Stomach (tissue), 4 donors: Measurements from ENCODE around the gene PSMD7.

ENCODE experiments used
- EP300 ChIP-seq: sonication (generic); formaldehyde crosslinking; IDR thresholded peaks from one replicate; pipeline ENCODE4 v1.6.1; 2017; ENCODE audit warnings: antibody characterized with exemption
- POLR2A ChIP-seq, 4 donors: fragments of 450-650 bp; IDR thresholded peaks; one replicate each; pipeline ENCODE4 v1.6.1; 2016; ENCODE audit warnings: antibody characterized with exemption in 4 of 4, control low read depth in 2 of 4, mild to moderate bottlenecking in 1 of 4, moderate library complexity in 1 of 4
- POLR2AphosphoS5 ChIP-seq, 3 donors: sonication (generic); formaldehyde crosslinking; IDR thresholded peaks; one replicate each; pipeline ENCODE4 v1.6.1; 2016; ENCODE audit warnings: antibody characterized with exemption in 3 of 3
- TF ChIP-seq, protein P1 (sequence below), 7 experiments: fragments of 450-650 bp in 4 of 7; fragments of 200-600 bp in 3 of 7; sonication (generic) in 3 of 7; IDR thresholded peaks; one replicate each; pipeline ENCODE4 v1.5.1; 2016 to 2019; ENCODE audit warnings: antibody characterized with exemption in 7 of 7, control low read depth in 2 of 7, mild to moderate bottlenecking in 1 of 7

DNA sequence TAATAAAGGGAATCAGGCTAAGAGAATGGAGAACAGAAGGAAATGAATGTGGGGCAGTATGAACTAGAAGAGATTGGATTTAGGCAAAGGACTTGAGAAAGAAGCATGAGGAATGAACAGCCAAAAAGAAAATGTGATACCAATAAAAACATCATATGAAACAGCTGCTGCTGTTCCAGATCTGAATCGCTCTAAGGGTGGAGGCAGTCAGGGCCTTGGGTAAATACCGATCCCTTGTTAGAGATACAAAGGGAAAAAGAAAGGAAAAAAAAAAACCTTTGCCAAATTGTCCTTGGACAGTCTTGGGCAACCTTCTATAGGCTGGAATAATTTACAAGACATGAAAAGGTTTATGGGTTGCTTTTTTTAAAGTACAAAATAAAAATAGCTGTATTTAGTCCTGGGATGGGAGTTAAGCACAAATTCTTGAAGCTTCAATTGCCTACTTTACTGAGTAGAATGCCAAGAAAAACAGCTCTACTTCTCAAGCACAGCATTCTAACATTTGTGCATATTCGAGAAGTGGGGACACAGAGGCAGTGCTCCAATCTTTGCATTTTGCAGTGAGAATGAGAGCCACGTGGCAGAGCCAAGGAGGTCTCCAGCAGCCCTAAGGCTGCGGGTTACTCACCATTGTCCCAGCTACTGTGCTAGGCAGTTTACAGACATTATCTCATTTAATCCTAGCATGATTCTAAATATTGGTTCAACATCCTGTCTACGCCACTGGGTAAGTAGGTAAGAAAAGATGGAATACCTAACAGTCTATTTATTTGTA lies 43.3 kb upstream of the PSMD7 start:
- no peak for TF ChIP-seq POLR2A (IDR thresholded peaks at IDR 0.05)
- no peak for TF ChIP-seq POLR2AphosphoS5 (IDR thresholded peaks at IDR 0.05)
- TF ChIP-seq, protein P1, sequence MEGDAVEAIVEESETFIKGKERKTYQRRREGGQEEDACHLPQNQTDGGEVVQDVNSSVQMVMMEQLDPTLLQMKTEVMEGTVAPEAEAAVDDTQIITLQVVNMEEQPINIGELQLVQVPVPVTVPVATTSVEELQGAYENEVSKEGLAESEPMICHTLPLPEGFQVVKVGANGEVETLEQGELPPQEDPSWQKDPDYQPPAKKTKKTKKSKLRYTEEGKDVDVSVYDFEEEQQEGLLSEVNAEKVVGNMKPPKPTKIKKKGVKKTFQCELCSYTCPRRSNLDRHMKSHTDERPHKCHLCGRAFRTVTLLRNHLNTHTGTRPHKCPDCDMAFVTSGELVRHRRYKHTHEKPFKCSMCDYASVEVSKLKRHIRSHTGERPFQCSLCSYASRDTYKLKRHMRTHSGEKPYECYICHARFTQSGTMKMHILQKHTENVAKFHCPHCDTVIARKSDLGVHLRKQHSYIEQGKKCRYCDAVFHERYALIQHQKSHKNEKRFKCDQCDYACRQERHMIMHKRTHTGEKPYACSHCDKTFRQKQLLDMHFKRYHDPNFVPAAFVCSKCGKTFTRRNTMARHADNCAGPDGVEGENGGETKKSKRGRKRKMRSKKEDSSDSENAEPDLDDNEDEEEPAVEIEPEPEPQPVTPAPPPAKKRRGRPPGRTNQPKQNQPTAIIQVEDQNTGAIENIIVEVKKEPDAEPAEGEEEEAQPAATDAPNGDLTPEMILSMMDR (IDR thresholded peaks at IDR 0.05) = no peak
- no peak for TF ChIP-seq EP300
